Osteoblast (primary cell): Measurements from ENCODE around the gene FAM240B. TPM values are rescaled to one million over a fixed set of nuclear protein-coding genes. Genes with fewer than 3 reads are reported as not detected.

Source experiments
- DNase-seq: peaks from one replicate; pipeline ENCODE4 v3.0.0; 2011; ENCODE audit warnings: low spot score, mixed read lengths; ENCODE audit not compliant: insufficient read length; ENCODE audit errors: missing footprints
- H2AFZ ChIP-seq: 2 replicates; pipeline ENCODE4 v1.6.0; 2011; ENCODE audit warnings: mild to moderate bottlenecking, low read length
- H3K27ac ChIP-seq: 2 replicates; pipeline ENCODE4 v1.5.1; 2011; ENCODE audit warnings: mild to moderate bottlenecking, low read depth, low read length, moderate library complexity
- H3K27me3 ChIP-seq: 2 replicates; pipeline ENCODE4 v1.6.0; 2012; ENCODE audit warnings: mild to moderate bottlenecking, control low read depth, inconsistent platforms, low read length, moderate library complexity; ENCODE audit not compliant: insufficient read depth
- H3K36me3 ChIP-seq: 2 replicates; pipeline ENCODE4 v1.5.1; 2011; ENCODE audit warnings: mild to moderate bottlenecking, low read length, control low read depth, moderate library complexity; ENCODE audit not compliant: insufficient read depth
- H3K4me1 ChIP-seq: 2 replicates; pipeline ENCODE4 v1.5.1; 2011; ENCODE audit warnings: mild to moderate bottlenecking, low read length, control low read depth, moderate library complexity; ENCODE audit not compliant: insufficient read depth
- H3K4me2 ChIP-seq: 2 replicates; pipeline ENCODE4 v1.6.0; 2011; ENCODE audit warnings: mild to moderate bottlenecking, low read length; ENCODE audit not compliant: insufficient read depth
- H3K4me3 ChIP-seq: fragments of 200-600 bp; sonication (generic); 3 replicates; pipeline ENCODE4 v1.5.1; 2012; ENCODE audit warnings: mild to moderate bottlenecking, low read length, inconsistent platforms; ENCODE audit not compliant: insufficient read depth
- H3K79me2 ChIP-seq: 2 replicates; pipeline ENCODE4 v1.6.0; 2012; ENCODE audit warnings: mild to moderate bottlenecking, low read length, control low read depth, inconsistent platforms; ENCODE audit not compliant: insufficient read depth
- H3K9me3 ChIP-seq: 2 replicates; pipeline ENCODE4 v1.5.1; 2011; ENCODE audit warnings: low read depth, low read length, control low read depth
- H4K20me1 ChIP-seq: 2 replicates; pipeline ENCODE4 v1.6.0; 2012; ENCODE audit warnings: mild to moderate bottlenecking, low read length, control low read depth; ENCODE audit not compliant: insufficient read depth
- CTCF ChIP-seq: IDR thresholded peaks from 2 replicates; pipeline ENCODE4 v1.5.1; 2011; ENCODE audit warnings: mild to moderate bottlenecking, low read depth, low read length, moderate library complexity; ENCODE audit errors: extremely low read depth
- total RNA-seq: library from RNA; depleted of rRNA; stranded (reverse); fragments of >200 nt; gene quantifications from 2 replicates; pipeline ENCODE4 v1.2.3, GENCODE V29; 2012

The FAM240B gene
- total RNA-seq, 1 donor: not detected

GRCh38 chr9:38662763-38663593 lies 57.0 kb downstream of the FAM240B start:
- H3K9me3 ChIP-seq: no peaks in the 10 kb centered on the region
- H3K36me3 ChIP-seq: no peaks in the 10 kb centered on the region
- peak; percentile 19 for TF ChIP-seq CTCF
- H3K79me2 ChIP-seq: no peaks in the 10 kb centered on the region
- H3K4me2 ChIP-seq: no peak overlapping the region
- no peak overlapping the region for H2AFZ ChIP-seq
- H3K4me3 ChIP-seq: no peak overlapping the region
- H4K20me1 ChIP-seq: no peaks in the 10 kb centered on the region
- no peak overlapping the region for H3K27ac ChIP-seq
- no peaks in the 10 kb centered on the region for H3K4me1 ChIP-seq
- peaks cover 3% of the 10 kb centered on the region for H3K27me3 ChIP-seq
- no peak for DNase-seq

GRCh38 chr9:38659538-38659937 lies 60.4 kb downstream of the FAM240B start:
- DNase-seq: no peak
- no peak overlapping the region for H3K4me2 ChIP-seq
- H3K4me1 ChIP-seq: no peaks in the 10 kb centered on the region
- H3K4me3 ChIP-seq: no peak overlapping the region
- no peaks in the 10 kb centered on the region for H3K79me2 ChIP-seq
- H3K27ac ChIP-seq: no peak overlapping the region
- no peak overlapping the region for H2AFZ ChIP-seq
- TF ChIP-seq CTCF: no peak
- no peaks in the 10 kb centered on the region for H3K36me3 ChIP-seq
- no peaks in the 10 kb centered on the region for H3K9me3 ChIP-seq
- no peaks in the 10 kb centered on the region for H4K20me1 ChIP-seq
- H3K27me3 ChIP-seq: peaks cover 6% of the 10 kb centered on the region

- no peaks in the 10 kb centered on the region for H4K20me1 ChIP-seq
- no peak overlapping the region for H3K4me2 ChIP-seq
- no peaks in the 10 kb centered on the region for H3K4me1 ChIP-seq
- H3K9me3 ChIP-seq: no peaks in the 10 kb centered on the region
- no peak for DNase-seq
- no peaks in the 10 kb centered on the region for H3K36me3 ChIP-seq
- H3K27me3 ChIP-seq: peaks cover 3% of the 10 kb centered on the region
- no peak overlapping the region for H3K27ac ChIP-seq
- H3K4me3 ChIP-seq: no peak overlapping the region
- H3K79me2 ChIP-seq: no peaks in the 10 kb centered on the region
- no peak overlapping the region for H2AFZ ChIP-seq
- no peak for TF ChIP-seq CTCF
Observed at GRCh38 chr9:38656896-38657295, 63.0 kb downstream of the FAM240B start.

GRCh38 chr9:38652486-38652885 lies 67.4 kb downstream of the FAM240B start:
- no peak for TF ChIP-seq CTCF

More at GRCh38 chr9:38652486-38652885, 67.4 kb downstream of the FAM240B start:
- Histone ChIP-seq H3K4me3 (no peak overlapping the region), H3K27ac (no peak overlapping the region), H3K9me3 (no peaks in the 10 kb centered on the region), H3K4me1 (no peaks in the 10 kb centered on the region), H2AFZ (no peak overlapping the region), H4K20me1 (no peaks in the 10 kb centered on the region), H3K36me3 (no peaks in the 10 kb centered on the region), H3K27me3 (no peaks in the 10 kb centered on the region), H3K4me2 (no peak overlapping the region), H3K79me2 (no peaks in the 10 kb centered on the region)
- DNase-seq: no peak
